Cardiac muscle cell (in vitro differentiated cells and primary cell): ENCODE measurements around the gene OPRD1. TPM values are rescaled to one million over a fixed set of nuclear protein-coding genes. Genes with fewer than 3 reads are reported as not detected.
"Not testable (repeated sequence)": the region's sequence is repeated elsewhere in the genome, so short reads cannot be mapped to it uniquely, and the experiment has no call there.

Experiments used
- DNase-seq, 2 donors: peaks; one replicate each; pipeline versions ENCODE4 v3.0.0 to v3.0.0-alpha.2; 2010 to 2017; ENCODE audit warnings: low read depth in 1 of 2, low spot score in 1 of 2
- H3K27ac ChIP-seq: fragments of 200-600 bp; sonication (generic); 2 replicates; pipeline ENCODE4 v1.5.1; 2016
- H3K27me3 ChIP-seq: fragments of 200-600 bp; sonication (generic); 2 replicates; pipeline ENCODE4 v1.6.0; 2016; ENCODE audit warnings: control low read depth
- H3K36me3 ChIP-seq: fragments of 200-600 bp; sonication (generic); 2 replicates; pipeline ENCODE4 v1.5.1; 2016; ENCODE audit warnings: control low read depth
- H3K4me1 ChIP-seq: fragments of 200-600 bp; sonication (generic); 2 replicates; pipeline ENCODE4 v1.8.1; 2017; ENCODE audit warnings: low read depth, mild to moderate bottlenecking, mixed run types
- H3K4me3 ChIP-seq: fragments of 200-600 bp; sonication (generic); 2 replicates; pipeline ENCODE4 v1.5.1; 2016; ENCODE audit warnings: mild to moderate bottlenecking
- H3K9me3 ChIP-seq: fragments of 200-600 bp; sonication (generic); 2 replicates; pipeline ENCODE4 v1.5.1; 2017; ENCODE audit warnings: low read depth, mild to moderate bottlenecking, control low read depth
- polyA plus RNA-seq: library from polyadenylated mRNA; unstranded; fragments of >200 nt; fragmentation: Nextera tagmentation; extraction: Ambion mirVana; gene quantifications from 2 replicates; pipeline ENCODE4 v1.2.1, GENCODE V29; 2016
- total RNA-seq: library from RNA; depleted of rRNA; stranded (reverse); fragments of >200 nt; gene quantifications from 2 replicates; pipeline ENCODE4 v1.2.3, GENCODE V29; 2016
- TF ChIP-seq, protein P1 (sequence below): IDR thresholded peaks from 2 replicates; pipeline ENCODE4 v1.5.1; 2012; ENCODE audit warnings: low read depth, mild to moderate bottlenecking, low read length

The OPRD1 gene
- total and polyA plus RNA-seq, 2 experiments from 2014 or later, result 0.13 to 0.60 TPM

DNA sequence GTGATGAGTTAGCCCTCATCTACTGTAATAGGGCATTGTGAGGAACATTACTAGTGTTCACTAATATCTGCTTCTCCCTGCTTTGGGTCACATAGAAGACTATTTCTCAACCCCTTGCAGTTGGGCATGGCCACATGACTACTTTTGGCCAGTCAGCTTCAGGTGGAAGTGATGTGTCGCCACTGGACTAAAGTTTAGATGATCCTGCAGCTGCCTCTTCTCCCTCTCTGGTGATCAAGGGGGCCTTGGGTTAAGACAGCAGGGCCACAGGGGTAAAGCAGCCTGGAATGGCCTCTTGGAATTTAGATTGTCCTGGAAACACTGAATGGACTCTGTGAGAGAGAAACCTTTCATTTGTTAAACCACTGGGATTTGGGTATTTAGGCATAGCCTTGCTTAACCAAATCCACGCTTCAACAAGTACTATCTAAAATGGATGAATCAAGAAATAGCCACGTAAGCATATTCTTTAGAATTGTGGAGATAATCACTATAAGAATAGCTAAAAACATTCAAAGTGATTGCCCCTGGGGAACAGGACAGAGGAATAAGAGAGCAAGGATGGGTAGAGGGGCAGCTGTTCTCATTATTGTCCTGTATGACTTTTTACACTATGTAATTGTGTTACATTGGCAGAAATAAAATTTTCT is 41.2 kb downstream of the OPRD1 start:
- Histone ChIP-seq H3K36me3 (no peaks in the 10 kb centered on the region), H3K4me1 (no peaks in the 10 kb centered on the region), H3K27me3 (no peaks in the 10 kb centered on the region), H3K27ac (no peak overlapping the region), H3K9me3 (no peaks in the 10 kb centered on the region), H3K4me3 (no peak overlapping the region)
- DNase-seq, result no peak
- TF ChIP-seq, protein P1, sequence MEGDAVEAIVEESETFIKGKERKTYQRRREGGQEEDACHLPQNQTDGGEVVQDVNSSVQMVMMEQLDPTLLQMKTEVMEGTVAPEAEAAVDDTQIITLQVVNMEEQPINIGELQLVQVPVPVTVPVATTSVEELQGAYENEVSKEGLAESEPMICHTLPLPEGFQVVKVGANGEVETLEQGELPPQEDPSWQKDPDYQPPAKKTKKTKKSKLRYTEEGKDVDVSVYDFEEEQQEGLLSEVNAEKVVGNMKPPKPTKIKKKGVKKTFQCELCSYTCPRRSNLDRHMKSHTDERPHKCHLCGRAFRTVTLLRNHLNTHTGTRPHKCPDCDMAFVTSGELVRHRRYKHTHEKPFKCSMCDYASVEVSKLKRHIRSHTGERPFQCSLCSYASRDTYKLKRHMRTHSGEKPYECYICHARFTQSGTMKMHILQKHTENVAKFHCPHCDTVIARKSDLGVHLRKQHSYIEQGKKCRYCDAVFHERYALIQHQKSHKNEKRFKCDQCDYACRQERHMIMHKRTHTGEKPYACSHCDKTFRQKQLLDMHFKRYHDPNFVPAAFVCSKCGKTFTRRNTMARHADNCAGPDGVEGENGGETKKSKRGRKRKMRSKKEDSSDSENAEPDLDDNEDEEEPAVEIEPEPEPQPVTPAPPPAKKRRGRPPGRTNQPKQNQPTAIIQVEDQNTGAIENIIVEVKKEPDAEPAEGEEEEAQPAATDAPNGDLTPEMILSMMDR, result no peak

DNA sequence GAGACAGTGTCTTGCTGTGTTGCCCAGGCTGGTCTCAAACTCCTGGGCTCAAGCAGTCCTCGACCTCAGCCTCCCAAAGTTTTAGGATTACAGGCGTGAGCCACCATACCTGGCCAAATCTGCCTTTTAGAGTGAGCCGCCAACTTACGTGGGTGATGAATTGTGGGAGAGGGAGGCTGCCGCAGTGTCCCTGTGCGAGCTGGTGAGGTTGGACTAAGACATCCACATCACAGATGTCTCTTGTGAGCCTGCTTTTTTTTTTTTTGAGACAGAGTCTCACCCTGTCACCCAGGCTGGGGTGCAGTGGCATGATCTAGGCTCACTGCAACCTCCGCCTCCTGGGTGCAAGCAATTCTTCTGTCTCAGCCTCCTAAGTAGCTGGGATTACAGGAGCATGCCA is 42.4 kb downstream of the OPRD1 start:
- H3K27ac ChIP-seq, H3K36me3 ChIP-seq, H3K4me1 ChIP-seq, H3K27me3 ChIP-seq, DNase-seq, H3K9me3 ChIP-seq, H3K4me3 ChIP-seq: not testable (repeated sequence)

DNA sequence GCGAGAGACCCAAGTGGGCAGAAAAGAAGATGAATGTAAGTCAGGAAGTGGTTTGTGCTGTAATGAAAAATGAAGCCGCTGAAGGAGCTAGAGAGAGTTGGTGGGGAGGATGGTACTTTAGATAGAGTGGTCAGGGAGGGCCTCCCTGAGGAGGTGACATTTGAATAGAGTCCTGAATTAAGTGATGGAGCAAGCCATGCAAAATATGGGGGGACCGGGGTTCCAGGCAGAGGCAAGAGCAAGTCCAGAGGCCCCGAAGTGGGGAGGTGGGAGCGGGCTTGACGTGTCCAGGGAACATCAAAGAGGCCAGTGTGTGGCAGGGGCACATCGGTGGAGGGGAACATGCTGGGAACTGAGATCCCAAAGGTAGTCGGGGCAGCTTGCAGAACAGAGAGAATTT is 43.1 kb downstream of the OPRD1 start:
- Histone ChIP-seq H3K27me3 (no peaks in the 10 kb centered on the region), H3K36me3 (no peaks in the 10 kb centered on the region), H3K9me3 (no peaks in the 10 kb centered on the region), H3K4me3 (no peak overlapping the region), H3K27ac (no peak overlapping the region), H3K4me1 (no peaks in the 10 kb centered on the region)
- TF ChIP-seq, protein P1, result no peak
- DNase-seq, result no peak

DNA sequence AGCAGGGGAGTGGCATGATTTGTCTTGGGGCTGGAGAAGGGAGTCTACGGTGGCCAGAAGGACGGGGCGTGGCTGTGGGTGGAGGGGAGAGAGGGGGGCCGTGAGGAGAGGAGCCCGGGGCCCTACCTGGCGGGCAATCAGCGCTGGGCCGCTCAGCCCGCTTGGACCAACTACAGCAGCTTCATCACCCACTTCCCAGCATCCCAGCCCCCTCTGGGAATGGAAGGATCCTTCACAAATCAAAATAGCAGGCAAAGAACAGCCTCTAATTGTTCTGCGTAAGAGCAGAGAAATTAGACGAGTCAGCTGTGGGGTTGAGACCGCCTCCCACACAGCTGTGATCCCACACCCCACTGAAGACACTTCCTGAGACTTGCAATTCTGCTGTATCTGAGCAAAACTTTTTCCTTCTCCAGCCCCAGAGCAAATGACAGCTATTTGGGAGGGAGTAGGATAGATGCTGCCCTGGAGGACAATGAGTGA is 43.5 kb downstream of the OPRD1 start:
- Histone ChIP-seq H3K36me3 (no peaks in the 10 kb centered on the region), H3K4me3 (no peak overlapping the region), H3K27ac (no peak overlapping the region), H3K27me3 (no peaks in the 10 kb centered on the region), H3K9me3 (no peaks in the 10 kb centered on the region), H3K4me1 (no peaks in the 10 kb centered on the region)
- TF ChIP-seq, protein P1, result no peak
- DNase-seq, result peak in 1 of 2 donors; percentile 37

DNA sequence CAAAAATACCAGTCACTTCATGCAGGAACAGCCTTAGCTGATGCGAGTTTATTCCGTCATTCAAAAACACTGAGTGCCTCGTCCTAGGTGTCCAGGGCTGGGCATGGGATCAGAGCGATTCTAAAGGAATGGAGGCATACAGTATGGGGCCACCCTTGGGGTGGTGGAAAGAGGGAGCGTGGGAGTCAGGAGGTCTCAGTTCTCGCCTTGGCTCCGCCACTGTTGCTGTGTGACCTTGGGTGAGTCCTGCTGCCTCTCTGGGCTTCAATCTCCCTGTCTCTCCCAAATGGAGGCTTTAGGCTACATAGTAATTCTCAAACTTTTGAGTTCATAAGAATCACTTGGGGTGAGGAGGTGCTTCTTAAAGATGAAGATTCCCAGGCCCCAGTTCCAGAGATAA is 44.0 kb downstream of the OPRD1 start:
- DNase-seq, result no peak
- H3K27ac ChIP-seq, result no peak overlapping the region
- no peak overlapping the region for H3K4me3 ChIP-seq
- H3K36me3 ChIP-seq, result no peaks in the 10 kb centered on the region
- no peaks in the 10 kb centered on the region for H3K27me3 ChIP-seq
- no peaks in the 10 kb centered on the region for H3K4me1 ChIP-seq
- no peaks in the 10 kb centered on the region for H3K9me3 ChIP-seq
- TF ChIP-seq, protein P1, result no peak

DNA sequence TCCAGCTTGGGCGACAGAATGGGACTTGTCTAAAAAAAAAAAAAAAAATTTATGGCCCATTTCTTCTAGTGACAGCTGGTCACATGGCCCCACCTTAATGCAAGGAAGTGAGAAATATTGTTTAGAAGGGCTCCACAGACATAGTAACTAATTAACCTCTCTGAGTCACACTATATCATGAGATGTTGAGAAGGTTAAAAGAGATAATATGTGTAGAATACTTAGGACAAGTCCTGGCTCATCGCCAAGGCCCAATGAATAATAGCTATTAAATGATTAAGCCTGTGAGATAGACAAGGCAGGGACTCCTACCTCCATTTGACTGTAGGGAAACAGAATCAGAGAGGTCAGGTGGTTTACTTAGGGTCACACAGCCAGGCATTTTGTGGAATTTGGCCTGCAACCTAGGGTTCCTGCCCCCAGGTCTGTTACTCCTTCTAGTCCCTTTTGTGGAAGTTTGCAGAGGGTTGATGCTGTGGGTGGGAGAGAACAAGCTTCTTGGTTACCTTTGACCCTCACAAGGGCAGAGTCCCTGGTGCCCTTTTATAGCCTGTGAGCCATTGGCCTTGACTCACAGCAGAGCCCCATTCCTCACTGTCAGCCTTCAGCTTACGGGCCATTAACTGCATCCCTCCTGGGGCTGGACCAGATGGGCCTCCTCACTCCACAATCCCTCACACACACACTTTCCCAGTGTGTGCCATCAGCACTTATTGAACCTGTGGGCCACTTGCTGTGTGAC is 48.5 kb downstream of the OPRD1 start:
- no peaks in the 10 kb centered on the region for H3K9me3 ChIP-seq
- no peak overlapping the region for H3K27ac ChIP-seq
- no peaks in the 10 kb centered on the region for H3K4me1 ChIP-seq
- no peaks in the 10 kb centered on the region for H3K27me3 ChIP-seq
- peak in 1 of 2 donors; percentile 23 for DNase-seq
- H3K36me3 ChIP-seq, result no peaks in the 10 kb centered on the region
- no peak overlapping the region for H3K4me3 ChIP-seq
- TF ChIP-seq, protein P1, result no peak
